Measurements from ENCODE around the gene CALML4.

DNA sequence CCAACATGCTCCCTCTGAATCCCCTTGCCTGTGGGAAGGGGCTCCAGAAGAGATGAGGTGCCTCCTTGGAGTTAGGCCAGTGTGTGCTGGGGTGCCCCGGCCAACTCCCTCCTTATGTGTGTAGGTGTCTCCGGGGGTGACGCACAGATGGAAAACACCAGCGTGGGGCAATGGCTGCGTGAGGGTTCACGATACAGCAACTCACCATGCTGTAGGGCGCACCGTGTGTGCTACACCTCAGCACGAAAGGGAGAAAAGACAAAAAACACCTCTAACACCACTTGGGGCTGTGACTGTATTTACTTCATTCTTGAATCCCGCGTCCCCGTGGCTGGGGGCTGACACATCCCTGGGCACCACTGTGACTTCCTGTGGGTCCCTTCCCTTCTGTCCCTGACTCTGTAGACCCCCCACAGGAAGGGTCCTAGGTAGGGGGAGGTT, 1.6 kb upstream of the CALML4 start:
- TF ChIP-seq CTCF (conservative IDR thresholded peaks at IDR 0.05 in 1 of 2, IDR thresholded peaks at IDR 0.05 in 1 of 2; ENCODE audit: extremely low read depth in 1 of 2, insufficient read depth in 1 of 2, low read depth in 1 of 2, low read length in 2 of 2) (no peak), EZH2 (IDR thresholded peaks at IDR 0.05; ENCODE audit: borderline replicate concordance, low read length) (no peak)
